ENCODE results near the gene PEMT.
"Not testable (repeated sequence)": the region's sequence is repeated elsewhere in the genome, so short reads cannot be mapped to it uniquely, and the experiment has no call there.

The PEMT gene

GRCh38 chr17:17476865-17477467 is 114.5 kb downstream of the PEMT start, which contains the start of gene MED9:
Gene MED9 (plus strand): TSS chr17:17477000. CDS start chr17:17477042, 42 bp downstream.
- peak; percentile 97 to 99 (median 99) for DNase-seq

GRCh38 chr17:17474341-17474740 is 117.2 kb downstream of the PEMT start:
- no peak for DNase-seq

GRCh38 chr17:17472333-17472920 is 119.1 kb downstream of the PEMT start:
- no peak for DNase-seq

GRCh38 chr17:17469996-17470395 is 121.5 kb downstream of the PEMT start:
- DNase-seq, result no peak

GRCh38 chr17:17469358-17469757 is 122.2 kb downstream of the PEMT start:
- no peak for DNase-seq

- DNase-seq, result no peak
Measured at GRCh38 chr17:17468217-17469010, 123.1 kb downstream of the PEMT start.

- no peak for DNase-seq
Measured at GRCh38 chr17:17467720-17468119, 123.8 kb downstream of the PEMT start.

- no peak for DNase-seq
Measured at GRCh38 chr17:17467016-17467415, 124.5 kb downstream of the PEMT start.

- DNase-seq, result no peak
Measured at GRCh38 chr17:17466511-17466910, 125.0 kb downstream of the PEMT start.

GRCh38 chr17:17465878-17466277 is 125.6 kb downstream of the PEMT start:
- DNase-seq, result not testable (repeated sequence)

GRCh38 chr17:17463821-17464220 is 127.7 kb downstream of the PEMT start:
- DNase-seq, result no peak

- DNase-seq, result no peak
Measured at GRCh38 chr17:17462048-17462824, 129.3 kb downstream of the PEMT start.

GRCh38 chr17:17460038-17460437 is 131.5 kb downstream of the PEMT start:
- DNase-seq, result no peak

GRCh38 chr17:17457680-17458079 is 133.8 kb downstream of the PEMT start:
- DNase-seq, result no peak

- no peak for DNase-seq
Measured at GRCh38 chr17:17456251-17456650, 135.3 kb downstream of the PEMT start.
